Measurements from ENCODE around the gene YBX2.

The YBX2 gene

GRCh38 chr17:7296189-7296861 is 1.9 kb upstream of the YBX2 start:
- DNase-seq (ENCODE audit: insufficient read length, low spot score) (peak; percentile 94), FAIRE-seq (no peak)
- no peak for TF ChIP-seq POLR2A (IDR thresholded peaks at IDR 0.05; ENCODE audit: low read depth, low read length)

DNA sequence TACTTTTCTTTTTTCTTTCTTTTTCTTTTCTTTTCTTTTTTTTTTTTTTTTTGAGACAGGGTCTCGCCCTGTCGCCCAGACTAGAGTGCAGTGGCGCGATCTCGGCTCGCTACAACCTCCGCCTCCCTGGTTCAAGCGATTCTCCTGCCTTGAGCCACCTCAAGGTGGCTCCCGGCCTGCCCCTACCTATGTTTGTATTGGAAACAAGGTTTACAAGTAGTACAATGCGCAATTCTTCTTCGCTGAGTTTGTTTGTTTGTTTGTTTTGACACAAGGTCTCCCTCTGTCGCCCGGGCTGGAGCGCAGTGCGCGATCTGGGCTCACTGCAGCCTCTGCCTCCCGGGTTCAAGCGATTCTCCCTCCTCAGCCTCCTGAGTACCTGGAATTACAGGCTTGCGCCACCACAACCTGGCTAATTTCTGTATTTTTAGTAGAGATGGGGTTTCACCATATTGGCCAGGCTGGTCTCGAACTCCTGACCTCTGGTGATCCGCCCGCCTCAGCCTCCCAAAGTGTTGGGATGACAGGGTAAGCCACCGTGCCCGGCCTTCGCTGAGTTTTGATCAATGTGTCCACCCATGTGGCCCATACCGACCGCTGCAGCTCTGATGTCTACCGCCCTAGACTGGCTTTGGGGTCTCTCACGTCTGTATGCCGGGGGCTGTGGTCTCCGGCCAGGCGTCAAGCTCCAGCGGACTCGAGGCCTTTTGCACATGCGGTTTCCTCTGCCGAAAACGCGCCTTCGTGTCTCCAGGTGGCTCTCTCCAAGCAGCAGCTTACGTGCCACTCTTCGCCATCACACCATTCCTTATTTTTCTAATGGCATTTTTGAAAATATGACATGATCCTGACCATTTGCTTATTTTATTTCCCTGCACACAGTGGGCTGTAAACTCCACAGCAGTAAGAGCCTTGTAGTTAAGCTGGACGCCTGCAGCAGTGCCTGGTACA is 1.1 kb upstream of the YBX2 start:
- no peak for FAIRE-seq
- DNase-seq (ENCODE audit: insufficient read length, low spot score): no peak
- no peak for TF ChIP-seq POLR2A (IDR thresholded peaks at IDR 0.05; ENCODE audit: low read depth, low read length)

DNA sequence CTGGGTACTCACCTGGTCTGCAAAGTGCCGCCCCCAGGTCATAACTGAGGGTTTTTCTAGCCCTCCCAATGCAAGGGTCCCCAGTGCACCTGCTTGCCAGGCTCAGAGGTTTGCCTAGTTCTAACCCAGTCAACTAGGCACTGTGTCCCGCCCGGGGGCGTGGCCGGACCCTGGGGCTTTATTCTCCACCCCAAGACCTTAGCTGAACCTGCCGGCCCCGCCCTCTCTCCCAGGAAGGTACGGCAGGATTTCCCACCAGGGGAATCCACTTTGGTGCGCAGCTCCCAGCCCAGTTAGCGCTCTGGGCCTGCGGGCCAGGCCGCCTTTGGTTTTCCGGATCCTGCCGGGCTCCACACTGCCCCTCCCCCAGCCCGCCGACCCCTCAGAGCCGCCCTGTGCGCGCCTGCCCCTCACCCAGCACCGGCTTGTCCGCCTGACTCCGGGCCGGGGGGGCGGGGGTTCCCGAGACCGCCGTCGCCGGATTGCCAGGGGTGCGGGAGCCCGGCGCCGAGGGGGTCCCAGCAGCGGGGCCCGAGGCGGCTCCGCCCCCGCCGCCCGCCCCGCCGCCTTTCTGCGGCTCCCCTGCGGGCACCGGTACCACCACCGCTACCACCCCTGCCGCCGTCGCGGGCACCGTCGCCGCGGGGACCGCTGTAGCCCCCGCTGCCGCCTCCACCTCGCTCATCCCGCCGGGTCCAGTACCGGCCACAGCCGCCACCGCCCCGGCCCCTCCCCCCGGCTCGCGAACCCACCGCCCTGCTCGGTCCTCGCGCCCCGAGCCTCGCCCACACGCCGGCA is 424 bp downstream of the YBX2 start:
- no peak for FAIRE-seq

GRCh38 chr17:7293159-7293558 is 1.3 kb downstream of the YBX2 start:
- DNase-seq (ENCODE audit: insufficient read length, low spot score) (no peak), FAIRE-seq (no peak)
- no peak for TF ChIP-seq POLR2A (IDR thresholded peaks at IDR 0.05; ENCODE audit: low read depth, low read length)

More for the DNA sequence above, 424 bp downstream of the YBX2 start:
- no peak for DNase-seq (ENCODE audit: insufficient read length, low spot score)
- TF ChIP-seq POLR2A (IDR thresholded peaks at IDR 0.05; ENCODE audit: low read depth, low read length): no peak

- no peak for DNase-seq (ENCODE audit: insufficient read length, low spot score)
- no peak for TF ChIP-seq POLR2A (IDR thresholded peaks at IDR 0.05; ENCODE audit: low read depth, low read length)
- no peak for FAIRE-seq
Measured at GRCh38 chr17:7292729-7293128, 1.7 kb downstream of the YBX2 start.

GRCh38 chr17:7292194-7292593 is 2.2 kb downstream of the YBX2 start:
- no peak for DNase-seq (ENCODE audit: insufficient read length, low spot score)
- no peak for TF ChIP-seq POLR2A (IDR thresholded peaks at IDR 0.05; ENCODE audit: low read depth, low read length)
- no peak for FAIRE-seq

DNA sequence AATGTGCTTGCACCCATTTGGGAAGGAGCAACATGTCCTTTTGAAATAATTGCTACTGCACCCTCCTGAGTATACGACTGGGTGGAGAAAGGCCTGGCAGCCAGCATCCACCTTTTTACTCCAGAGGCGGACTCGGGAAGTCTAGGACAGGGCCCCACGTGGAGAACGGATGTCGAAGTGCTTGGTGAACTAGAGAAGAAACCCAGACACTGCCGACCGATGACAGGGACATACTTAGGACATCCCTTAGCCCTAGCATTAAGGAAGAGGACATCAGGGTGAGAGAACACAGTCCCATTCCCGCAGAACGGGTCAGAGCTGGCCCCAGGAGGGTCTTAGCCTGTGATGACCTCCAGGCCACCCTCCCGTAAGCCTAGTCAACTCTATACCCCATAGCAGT is 3.8 kb downstream of the YBX2 start:
- FAIRE-seq: no peak
- TF ChIP-seq POLR2A (IDR thresholded peaks at IDR 0.05; ENCODE audit: low read depth, low read length): no peak
- no peak for DNase-seq (ENCODE audit: insufficient read length, low spot score)

GRCh38 chr17:7290166-7290565 is 4.3 kb downstream of the YBX2 start:
- FAIRE-seq: no peak
- TF ChIP-seq POLR2A (IDR thresholded peaks at IDR 0.05; ENCODE audit: low read depth, low read length): no peak
- DNase-seq (ENCODE audit: insufficient read length, low spot score): no peak

- no peak for TF ChIP-seq POLR2A (IDR thresholded peaks at IDR 0.05; ENCODE audit: low read depth, low read length)
- DNase-seq (ENCODE audit: insufficient read length, low spot score) (no peak), FAIRE-seq (no peak)
Measured at GRCh38 chr17:7289256-7290032, 5.0 kb downstream of the YBX2 start.

DNA sequence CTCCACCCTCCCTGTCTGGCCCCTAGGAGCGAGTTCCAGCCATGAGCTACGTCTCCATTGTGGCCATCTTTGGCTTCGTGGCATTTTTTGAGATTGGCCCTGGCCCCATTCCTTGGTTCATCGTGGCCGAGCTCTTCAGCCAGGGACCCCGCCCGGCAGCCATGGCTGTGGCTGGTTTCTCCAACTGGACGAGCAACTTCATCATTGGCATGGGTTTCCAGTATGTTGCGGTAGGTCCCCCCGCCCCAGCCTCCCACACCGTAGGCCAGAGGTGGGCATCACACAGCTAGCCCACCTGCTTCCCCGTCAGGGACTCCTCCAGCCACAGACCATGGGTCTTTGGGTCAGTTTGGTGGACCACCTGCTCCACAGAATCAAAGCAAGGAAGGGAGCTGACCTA is 8.8 kb downstream of the YBX2 start:
- FAIRE-seq (no peak), DNase-seq (ENCODE audit: insufficient read length, low spot score) (no peak)
- no peak for TF ChIP-seq POLR2A (IDR thresholded peaks at IDR 0.05; ENCODE audit: low read depth, low read length)

- DNase-seq (ENCODE audit: insufficient read length, low spot score): no peak
- FAIRE-seq: no peak
- TF ChIP-seq POLR2A (IDR thresholded peaks at IDR 0.05; ENCODE audit: low read depth, low read length): no peak
Measured at GRCh38 chr17:7284911-7285310, 9.5 kb downstream of the YBX2 start.

GRCh38 chr17:7283471-7284216 is 10.8 kb downstream of the YBX2 start:
- FAIRE-seq: no peak
- TF ChIP-seq POLR2A (IDR thresholded peaks at IDR 0.05; ENCODE audit: low read depth, low read length): no peak

More at GRCh38 chr17:7283471-7284216, 10.8 kb downstream of the YBX2 start:
- no peak for DNase-seq (ENCODE audit: insufficient read length, low spot score)

Data from H54 (cell line).